Mucosa of descending colon (tissue), 3 donors: ENCODE results near the gene KIFC3. TPM values are rescaled to one million over a fixed set of nuclear protein-coding genes. Genes with fewer than 3 reads are reported as not detected.

Source experiments
- ATAC-seq: fragments of 200-7000 bp; cut with Tn5 transposase; one replicate; pipeline ENCODE4 v1.9.1; 2020; ENCODE audit warnings: mild to moderate bottlenecking, moderate library complexity
- DNase-seq, 3 donors: peaks; one replicate each; pipeline ENCODE4 v3.0.0-alpha.2; 2020
- H3K36me3 ChIP-seq: fragments of 200-600 bp; one replicate; pipeline ENCODE4 v1.8.0; 2021; ENCODE audit warnings: low read depth, mild to moderate bottlenecking
- H3K4me1 ChIP-seq: fragments of 200-600 bp; one replicate; pipeline ENCODE4 v1.8.0; 2021; ENCODE audit warnings: low read depth, mild to moderate bottlenecking
- H3K4me3 ChIP-seq: fragments of 200-600 bp; one replicate; pipeline ENCODE4 v1.8.0; 2021; ENCODE audit warnings: mild to moderate bottlenecking
- H3K9me3 ChIP-seq: fragments of 200-600 bp; one replicate; pipeline ENCODE4 v1.8.0; 2021; ENCODE audit warnings: mild to moderate bottlenecking
- intact Hi-C, 2 donors: fragments of 100-400 bp; cut with DNase I in 1 of 2; cut with micrococcal nuclease in 1 of 2; formaldehyde crosslinking; loops; one replicate each; pipeline versions ENCODE4 v1.11.0 to v1.11.1; 2022; cut with DNase I, micrococcal nuclease
- total RNA-seq, 3 donors: library from RNA; stranded (reverse); fragmentation: NEBNext Ultra II Directional in 2 of 3; extraction: Animal tissue kit (Norgen Biotek cat#: 25700) in 2 of 3; gene quantifications; one replicate each; pipeline versions ENCODE4 v1.2.1 to v1.2.4, GENCODE V29; 2021 to 2023
- TF ChIP-seq, protein P1 (sequence below): fragments of 200-600 bp; IDR thresholded peaks from one replicate; pipeline ENCODE4 v1.8.0; 2022; ENCODE audit warnings: antibody characterized with exemption, mild to moderate bottlenecking
- donor health status: DM: no; HTN: no; CAD: no; lungs with moderate emphysema.
- donor health status: DM: no; HTN: no; CAD: no.
- donor health status: DM: no; HTN: yes; CAD: no.

The KIFC3 gene
- total RNA-seq, 3 donors from 2014 or later, result 3.7 to 17.2 (median 8.3) TPM

DNA sequence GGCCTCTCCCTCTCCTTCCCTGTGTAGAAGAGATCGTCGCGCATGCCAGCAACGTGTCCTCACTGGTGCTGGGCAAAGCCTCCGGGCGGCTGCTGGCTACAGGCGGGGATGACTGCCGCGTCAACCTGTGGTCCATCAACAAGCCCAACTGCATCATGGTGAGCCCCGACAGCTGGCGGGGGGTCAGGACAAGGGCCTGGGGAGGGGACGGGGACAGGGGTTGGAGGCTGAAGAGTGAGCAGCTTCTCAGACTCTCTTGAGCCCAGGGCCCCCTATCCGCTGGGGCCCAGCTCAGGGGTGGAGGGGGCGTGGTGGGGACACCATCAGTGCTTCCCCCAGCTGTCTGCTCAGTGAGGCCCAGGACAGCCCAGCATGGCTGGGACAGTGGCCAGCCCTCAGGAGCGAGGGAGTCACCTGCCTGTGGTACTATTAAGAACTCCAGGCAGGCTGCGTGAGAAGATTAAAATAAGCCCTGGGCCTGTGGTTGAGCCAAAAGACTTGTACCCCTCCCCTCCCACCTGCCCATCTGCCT, 60.6 kb downstream of the KIFC3 start:
- Histone ChIP-seq H3K9me3 (no peaks in the 10 kb centered on the region), H3K36me3 (no peaks in the 10 kb centered on the region), H3K4me3 (no peak overlapping the region), H3K4me1 (peaks cover 5% of the 10 kb centered on the region)
- no peak for ATAC-seq
- peak in 2 of 3 donors; percentile 20 to 44 for DNase-seq
- intact Hi-C loops, result no loop called here
- TF ChIP-seq, protein P1, sequence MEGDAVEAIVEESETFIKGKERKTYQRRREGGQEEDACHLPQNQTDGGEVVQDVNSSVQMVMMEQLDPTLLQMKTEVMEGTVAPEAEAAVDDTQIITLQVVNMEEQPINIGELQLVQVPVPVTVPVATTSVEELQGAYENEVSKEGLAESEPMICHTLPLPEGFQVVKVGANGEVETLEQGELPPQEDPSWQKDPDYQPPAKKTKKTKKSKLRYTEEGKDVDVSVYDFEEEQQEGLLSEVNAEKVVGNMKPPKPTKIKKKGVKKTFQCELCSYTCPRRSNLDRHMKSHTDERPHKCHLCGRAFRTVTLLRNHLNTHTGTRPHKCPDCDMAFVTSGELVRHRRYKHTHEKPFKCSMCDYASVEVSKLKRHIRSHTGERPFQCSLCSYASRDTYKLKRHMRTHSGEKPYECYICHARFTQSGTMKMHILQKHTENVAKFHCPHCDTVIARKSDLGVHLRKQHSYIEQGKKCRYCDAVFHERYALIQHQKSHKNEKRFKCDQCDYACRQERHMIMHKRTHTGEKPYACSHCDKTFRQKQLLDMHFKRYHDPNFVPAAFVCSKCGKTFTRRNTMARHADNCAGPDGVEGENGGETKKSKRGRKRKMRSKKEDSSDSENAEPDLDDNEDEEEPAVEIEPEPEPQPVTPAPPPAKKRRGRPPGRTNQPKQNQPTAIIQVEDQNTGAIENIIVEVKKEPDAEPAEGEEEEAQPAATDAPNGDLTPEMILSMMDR, result no peak

DNA sequence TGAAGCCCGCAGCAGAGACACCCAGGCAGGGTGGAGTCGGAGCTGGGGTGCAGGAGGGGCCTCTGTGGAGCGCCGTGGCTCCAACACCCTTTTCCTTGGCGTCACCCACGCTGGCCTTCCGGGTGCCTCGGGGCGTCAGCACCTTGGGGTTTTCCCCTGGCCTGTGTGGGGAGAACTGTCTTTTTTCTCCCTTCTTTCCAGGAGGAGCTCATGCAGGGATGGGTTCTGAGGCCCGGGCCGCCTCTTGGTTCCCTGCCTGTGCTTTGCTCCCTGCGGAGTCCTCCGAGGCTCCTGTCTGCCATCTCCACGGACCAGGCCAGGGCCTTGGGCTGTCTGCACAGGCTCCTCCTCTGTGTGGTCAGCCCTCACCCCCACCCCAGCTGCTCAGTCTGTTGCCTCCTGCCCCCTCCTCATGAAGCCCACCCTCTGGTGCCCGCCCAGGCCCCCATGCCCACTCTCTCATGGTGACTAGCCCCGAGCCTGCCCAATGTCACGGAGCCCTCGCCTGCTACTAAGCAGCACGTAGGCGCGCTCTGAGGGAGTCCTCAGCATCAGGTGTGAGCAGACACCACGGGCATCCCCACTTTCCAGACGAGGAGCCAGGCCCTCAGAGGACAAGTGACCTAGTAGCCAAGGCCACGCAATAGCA, 61.7 kb downstream of the KIFC3 start:
- Histone ChIP-seq H3K4me1 (peaks cover 13% of the 10 kb centered on the region), H3K36me3 (peaks cover under 1% of the 10 kb centered on the region), H3K4me3 (no peak overlapping the region), H3K9me3 (no peaks in the 10 kb centered on the region)
- TF ChIP-seq, protein P1, result no peak
- intact Hi-C loops, result no loop called here
- ATAC-seq (no peak), DNase-seq (peak in 1 of 3 donors; percentile 18)

DNA sequence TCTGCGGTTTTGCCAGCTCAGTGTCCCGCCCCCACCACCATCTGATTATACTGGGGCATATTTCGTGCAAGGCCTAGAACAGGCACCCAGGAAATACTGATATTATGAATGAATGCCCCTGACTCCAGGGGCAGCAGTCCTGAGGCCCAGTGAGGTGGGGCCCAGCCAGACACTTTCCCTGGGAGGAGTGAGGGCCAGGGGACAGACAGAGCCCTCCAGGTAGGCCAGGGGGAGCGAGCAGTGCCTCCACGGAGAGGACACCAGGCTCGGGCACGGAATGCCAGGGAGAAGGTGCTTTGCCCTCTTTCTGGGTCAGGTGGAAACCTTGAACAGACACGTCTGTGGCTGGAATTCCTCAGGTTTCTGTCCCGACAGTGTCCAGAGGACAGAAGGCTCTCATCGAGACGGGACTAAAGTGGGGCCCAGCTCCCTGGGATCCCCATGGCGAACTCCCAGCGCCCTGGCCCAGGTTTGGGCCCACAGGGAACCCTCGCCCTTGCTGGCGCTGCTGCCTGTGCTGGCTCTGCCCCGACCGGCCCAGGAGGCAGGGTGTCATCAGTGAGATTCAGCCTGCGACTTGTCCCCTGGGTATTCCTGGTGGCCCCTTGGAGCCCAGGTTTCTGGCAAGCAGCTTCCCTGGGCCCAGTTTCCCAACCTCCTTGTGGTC, 62.4 kb downstream of the KIFC3 start:
- intact Hi-C loops, result no loop called here
- H3K9me3 ChIP-seq, result no peaks in the 10 kb centered on the region
- TF ChIP-seq, protein P1, result no peak
- H3K4me1 ChIP-seq, result peaks cover 13% of the 10 kb centered on the region
- peaks cover 4% of the 10 kb centered on the region for H3K36me3 ChIP-seq
- H3K4me3 ChIP-seq, result no peak overlapping the region
- peak in 1 of 3 donors; percentile 24 for DNase-seq
- no peak for ATAC-seq

DNA sequence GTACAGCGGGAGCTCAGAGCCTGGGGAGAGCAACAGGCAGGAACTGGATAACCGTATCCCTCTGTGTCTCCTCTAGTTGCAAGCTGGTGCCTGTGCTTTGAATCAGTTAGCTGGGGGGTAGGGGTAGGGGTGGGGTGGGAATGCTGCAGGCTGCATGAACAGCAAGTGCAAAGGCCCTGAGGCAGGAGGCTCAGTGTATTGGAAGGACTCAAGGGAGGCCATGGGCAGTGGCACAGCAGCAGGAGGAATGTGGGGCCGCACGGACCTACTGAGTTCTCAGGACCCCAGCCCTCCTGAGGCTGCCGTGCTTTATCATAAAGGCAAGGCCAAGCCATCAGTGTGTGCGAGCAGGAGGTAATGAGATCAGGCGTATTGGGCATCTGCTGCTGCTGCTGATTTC, 63.4 kb downstream of the KIFC3 start:
- peaks cover 4% of the 10 kb centered on the region for H3K36me3 ChIP-seq
- TF ChIP-seq, protein P1, result no peak
- H3K4me1 ChIP-seq, result peaks cover 18% of the 10 kb centered on the region
- intact Hi-C loops, result no loop called here
- no peaks in the 10 kb centered on the region for H3K9me3 ChIP-seq
- ATAC-seq (no peak), DNase-seq (no peak)
- H3K4me3 ChIP-seq, result no peak overlapping the region

DNA sequence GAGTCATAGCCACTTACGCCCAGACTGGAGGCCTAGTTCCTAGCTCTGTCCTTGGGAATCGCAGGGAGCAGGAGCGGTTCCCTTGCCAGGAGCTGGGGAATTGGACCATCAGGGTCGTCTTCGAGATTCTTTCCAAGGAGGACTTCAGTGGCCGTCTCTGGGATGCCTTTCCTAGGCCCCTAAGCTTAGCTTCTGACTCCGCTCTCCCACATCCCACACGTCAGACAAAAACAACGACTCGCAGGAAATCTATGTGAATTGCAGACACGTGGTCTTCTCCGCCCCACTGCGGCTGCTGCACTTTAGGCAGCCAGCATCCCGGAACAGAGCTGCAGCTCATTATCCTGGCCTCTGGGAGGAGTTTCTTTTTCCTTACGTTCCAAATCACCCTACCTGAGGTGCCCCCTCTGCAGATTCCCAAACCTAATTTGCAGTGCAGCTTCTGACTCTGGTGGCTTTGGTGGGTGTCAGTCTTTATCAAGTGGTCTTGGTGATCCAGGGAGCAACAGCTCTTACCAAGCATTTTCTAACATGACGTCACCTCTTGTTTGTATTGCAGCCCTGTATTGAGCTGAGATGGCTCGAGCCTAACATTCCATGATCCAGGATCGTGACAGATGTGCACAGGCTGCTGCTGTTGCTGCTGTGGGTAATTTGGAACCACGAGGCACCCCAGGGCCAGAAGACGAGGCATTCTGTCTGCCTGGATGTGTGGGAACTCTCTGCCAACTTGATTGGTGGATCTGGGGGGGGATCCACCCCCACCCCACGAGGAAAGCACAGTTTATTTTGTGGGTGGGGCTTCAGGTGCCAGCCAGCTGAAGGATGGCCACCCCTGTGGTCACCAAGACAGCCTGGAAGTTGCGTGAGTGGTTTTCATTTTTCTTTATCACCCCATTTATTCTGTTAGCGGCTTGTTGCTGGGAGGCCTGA, 65.6 kb downstream of the KIFC3 start:
- Histone ChIP-seq H3K36me3 (peaks cover 4% of the 10 kb centered on the region), H3K4me1 (peaks cover 18% of the 10 kb centered on the region), H3K9me3 (no peaks in the 10 kb centered on the region), H3K4me3 (no peak overlapping the region)
- peak; percentile 41 for ATAC-seq
- peak; percentile 68 to 71 (median 68) for DNase-seq
- intact Hi-C loops, result no loop called here
- TF ChIP-seq, protein P1, result no peak
